ENCODE data around the gene METTL2B.
"Not testable (repeated sequence)": the region's sequence is repeated elsewhere in the genome, so short reads cannot be mapped to it uniquely, and the experiment has no call there.

Gene METTL2B

GRCh38 chr7:128454808-128455542 lies 21.6 kb upstream of the METTL2B start:
- DNase-seq (ENCODE audit: low spot score), result no peak

- DNase-seq (ENCODE audit: low spot score), result peak; percentile 94
These were observed 20.8 kb upstream of the METTL2B start, which contains the start of gene HILPDA for GRCh38 chr7:128455543-128456254. Gene HILPDA (plus strand): TSS chr7:128455878. CDS start chr7:128457269, 1,391 bp downstream.

- no peak for DNase-seq (ENCODE audit: low spot score)
These were observed 20.3 kb upstream of the METTL2B start for GRCh38 chr7:128456255-128456725.

GRCh38 chr7:128457385-128457784 lies 19.2 kb upstream of the METTL2B start:
- not testable (repeated sequence) for DNase-seq (ENCODE audit: low spot score)

- DNase-seq (ENCODE audit: low spot score), result no peak
These were observed 17.6 kb upstream of the METTL2B start for GRCh38 chr7:128458956-128459355.

GRCh38 chr7:128459394-128459878 lies 17.1 kb upstream of the METTL2B start:
- DNase-seq (ENCODE audit: low spot score), result peak; percentile 87

- DNase-seq (ENCODE audit: low spot score), result no peak
These were observed 14.1 kb upstream of the METTL2B start for GRCh38 chr7:128462460-128462859.

- DNase-seq (ENCODE audit: low spot score), result not testable (repeated sequence)
These were observed 13.2 kb upstream of the METTL2B start for GRCh38 chr7:128463345-128463744.

GRCh38 chr7:128463933-128464332 lies 12.6 kb upstream of the METTL2B start:
- not testable (repeated sequence) for DNase-seq (ENCODE audit: low spot score)

GRCh38 chr7:128466871-128467270 lies 9.7 kb upstream of the METTL2B start:
- DNase-seq (ENCODE audit: low spot score), result not testable (repeated sequence)

GRCh38 chr7:128477336-128477690 lies 765 bp downstream of the METTL2B start:
- not testable (repeated sequence) for DNase-seq (ENCODE audit: low spot score)

- DNase-seq (ENCODE audit: low spot score), result not testable (repeated sequence)
These were observed 2.5 kb downstream of the METTL2B start for GRCh38 chr7:128479082-128479481.

- DNase-seq (ENCODE audit: low spot score), result not testable (repeated sequence)
These were observed 11.6 kb downstream of the METTL2B start for GRCh38 chr7:128488134-128488533.

- DNase-seq (ENCODE audit: low spot score), result no peak
These were observed 20.9 kb downstream of the METTL2B start for GRCh38 chr7:128497405-128497804.

GRCh38 chr7:128505416-128505815 lies 28.9 kb downstream of the METTL2B start:
- DNase-seq (ENCODE audit: low spot score), result not testable (repeated sequence)

GRCh38 chr7:128506819-128507218 lies 30.3 kb downstream of the METTL2B start:
- DNase-seq (ENCODE audit: low spot score), result not testable (repeated sequence)

- DNase-seq (ENCODE audit: low spot score), result peak; percentile 17
These were observed 30.9 kb downstream of the METTL2B start for GRCh38 chr7:128507321-128507993.

- not testable (repeated sequence) for DNase-seq (ENCODE audit: low spot score)
These were observed 35.1 kb downstream of the METTL2B start for GRCh38 chr7:128511692-128512091.

GRCh38 chr7:128515232-128515631 lies 38.7 kb downstream of the METTL2B start:
- DNase-seq (ENCODE audit: low spot score), result not testable (repeated sequence)

- not testable (repeated sequence) for DNase-seq (ENCODE audit: low spot score)
These were observed 40.5 kb downstream of the METTL2B start for GRCh38 chr7:128517023-128517422.

GRCh38 chr7:128523226-128523931 lies 46.8 kb downstream of the METTL2B start:
- peak; percentile 48 for DNase-seq (ENCODE audit: low spot score)

Data from Ammon's horn (tissue), 1 donor.